Uterus (tissue), 4 donors: ENCODE results near the gene KREMEN1. TPM values are rescaled to one million over a fixed set of nuclear protein-coding genes. Genes with fewer than 3 reads are reported as not detected.
A peak's percentile ranks its signal among the peaks of the same experiment; 100 is the strongest.

Experiments used
- DNase-seq, 2 donors: peaks; one replicate each; pipeline ENCODE4 v3.0.0-alpha.2; 2019 to 2020
- H3K27ac ChIP-seq, 2 donors: fragments of 200-600 bp; sonication (generic); 1 replicate in 1 of 2; 2 replicates in 1 of 2; pipeline ENCODE4 v1.5.1; 2016 to 2018
- H3K27me3 ChIP-seq, 2 donors: fragments of 200-600 bp; sonication (generic); one replicate each; pipeline ENCODE4 v1.5.1; 2018 to 2019; ENCODE audit warnings: control low read depth in 1 of 2
- H3K36me3 ChIP-seq, 2 donors: fragments of 200-600 bp; sonication (generic); one replicate each; pipeline ENCODE4 v1.5.1; 2019; ENCODE audit warnings: control low read depth in 1 of 2
- H3K4me1 ChIP-seq, 2 donors: fragments of 200-600 bp; sonication (generic); one replicate each; pipeline ENCODE4 v1.5.1; 2018 to 2019; ENCODE audit warnings: control low read depth in 1 of 2
- H3K4me3 ChIP-seq, 2 donors: fragments of 200-600 bp; sonication (generic); 1 replicate in 1 of 2; 2 replicates in 1 of 2; pipeline ENCODE4 v1.5.1; 2018 to 2019; ENCODE audit warnings: mild to moderate bottlenecking in 1 of 2
- H3K9me3 ChIP-seq, 2 donors: fragments of 200-600 bp; sonication (generic); one replicate each; pipeline ENCODE4 v1.5.1; 2019; ENCODE audit warnings: control low read depth in 1 of 2
- CTCF ChIP-seq, 4 experiments: fragments of 200-600 bp in 2 of 4; fragments of 450-650 bp in 2 of 4; sonication (generic) in 2 of 4; IDR thresholded peaks; one replicate each; pipeline ENCODE4 v1.5.1; 2016 to 2019; ENCODE audit warnings: antibody characterized with exemption in 4 of 4, mild to moderate bottlenecking in 2 of 4, moderate library complexity in 1 of 4
- POLR2A ChIP-seq, 2 donors: fragments of 450-650 bp; IDR thresholded peaks; one replicate each; pipeline ENCODE4 v1.6.1; 2016; ENCODE audit warnings: antibody characterized with exemption in 2 of 2, mild to moderate bottlenecking in 1 of 2, moderate library complexity in 1 of 2
- intact Hi-C: fragments of 100-400 bp; cut with DNase I; formaldehyde crosslinking; loops from one replicate; pipeline ENCODE4 v1.15.1; 2023; ENCODE audit warnings: low total_unique reads
- total RNA-seq, 4 donors: library from RNA; depleted of rRNA in 3 of 4; stranded (reverse); fragments of >200 nt in 3 of 4; gene quantifications; one replicate each; pipeline versions ENCODE4 v1.1.0 to v1.2.4, GENCODE V29; 2014 to 2023
- donor health status: DM: yes; HTN: yes; CAD: no.

The KREMEN1 gene
- total RNA-seq, 4 donors from 2014 or later = 5.9 to 25.1 (median 10.2) TPM

- Histone ChIP-seq H3K9me3 (no peaks in the 10 kb centered on the region), H3K4me3 (no peak overlapping the region), H3K27ac (peak overlapping the region; percentile 72 to 75), H3K27me3 (no peaks in the 10 kb centered on the region), H3K4me1 (no peaks in the 10 kb centered on the region), H3K36me3 (no peaks in the 10 kb centered on the region)
- intact Hi-C loops = no loop called here
- DNase-seq = peak in 1 of 2 donors; percentile 24
- TF ChIP-seq POLR2A (IDR thresholded peaks at IDR 0.05) = no peak
- TF ChIP-seq CTCF (IDR thresholded peaks at IDR 0.05) = no peak
Measured at GRCh38 chr22:29093501-29094300, 20.9 kb downstream of the KREMEN1 start.

GRCh38 chr22:29095459-29095858 lies 22.6 kb downstream of the KREMEN1 start:
- Histone ChIP-seq H3K27ac (no peak overlapping the region), H3K9me3 (no peaks in the 10 kb centered on the region), H3K27me3 (no peaks in the 10 kb centered on the region), H3K36me3 (no peaks in the 10 kb centered on the region), H3K4me1 (no peaks in the 10 kb centered on the region), H3K4me3 (no peak overlapping the region)
- DNase-seq = no peak
- no peak for TF ChIP-seq CTCF (IDR thresholded peaks at IDR 0.05)
- no peak for TF ChIP-seq POLR2A (IDR thresholded peaks at IDR 0.05)
- intact Hi-C loops = no loop called here

- no peak for TF ChIP-seq POLR2A (IDR thresholded peaks at IDR 0.05)
- TF ChIP-seq CTCF (IDR thresholded peaks at IDR 0.05) = no peak
- Histone ChIP-seq H3K27ac (no peak overlapping the region), H3K4me1 (no peaks in the 10 kb centered on the region), H3K9me3 (no peaks in the 10 kb centered on the region), H3K4me3 (no peak overlapping the region), H3K27me3 (no peaks in the 10 kb centered on the region), H3K36me3 (no peaks in the 10 kb centered on the region)
- intact Hi-C loops = no loop called here
- DNase-seq = no peak
Measured at GRCh38 chr22:29096736-29097669, 24.2 kb downstream of the KREMEN1 start.

- Histone ChIP-seq H3K4me3 (no peak overlapping the region), H3K36me3 (no peaks in the 10 kb centered on the region), H3K27ac (no peak overlapping the region), H3K9me3 (no peaks in the 10 kb centered on the region), H3K27me3 (no peaks in the 10 kb centered on the region), H3K4me1 (no peaks in the 10 kb centered on the region)
- no peak for DNase-seq
- intact Hi-C loops = no loop called here
- TF ChIP-seq POLR2A (IDR thresholded peaks at IDR 0.05) = no peak
- no peak for TF ChIP-seq CTCF (IDR thresholded peaks at IDR 0.05)
Measured at GRCh38 chr22:29098296-29098695, 25.5 kb downstream of the KREMEN1 start.

GRCh38 chr22:29102300-29102699 lies 29.5 kb downstream of the KREMEN1 start:
- H3K4me3 ChIP-seq = no peak overlapping the region

More at GRCh38 chr22:29102300-29102699, 29.5 kb downstream of the KREMEN1 start:
- Histone ChIP-seq H3K9me3 (no peaks in the 10 kb centered on the region), H3K27me3 (no peaks in the 10 kb centered on the region), H3K4me1 (no peaks in the 10 kb centered on the region), H3K36me3 (no peaks in the 10 kb centered on the region), H3K27ac (no peak overlapping the region)
- intact Hi-C loops = no loop called here
- no peak for DNase-seq
- TF ChIP-seq CTCF (IDR thresholded peaks at IDR 0.05) (no peak), POLR2A (IDR thresholded peaks at IDR 0.05) (no peak)
